Measurements from ENCODE around the gene NEK7.

GRCh38 chr1:198191117-198191516, 34.3 kb downstream of the NEK7 start:
- TF ChIP-seq CTCF (IDR thresholded peaks at IDR 0.05) (no peak), POLR2A (IDR thresholded peaks at IDR 0.05) (no peak)

All from ovary (tissue), 3 donors.